ENCODE data around the gene PHC2.

Gene PHC2

GRCh38 chr1:33276573-33277298, 154.2 kb downstream of the PHC2 start:
- FAIRE-seq (no peak), DNase-seq (ENCODE audit: insufficient read length, low spot score) (no peak)
- TF ChIP-seq TAF1 (IDR thresholded peaks at IDR 0.05; ENCODE audit: low read depth, low read length) (no peak), POLR2AphosphoS5 (IDR thresholded peaks at IDR 0.05; ENCODE audit: low read depth, low read length) (no peak), PAX5 (IDR thresholded peaks at IDR 0.05; ENCODE audit: insufficient read depth, low read length, severe bottlenecking) (no peak), POU2F2 (IDR thresholded peaks at IDR 0.05; ENCODE audit: low read depth, low read length) (no peak), SPI1 (IDR thresholded peaks at IDR 0.05; ENCODE audit: low read depth, low read length) (no peak), POLR2A (IDR thresholded peaks at IDR 0.05; ENCODE audit: low read depth, low read length) (no peak)

GRCh38 chr1:33275706-33276572, 155.0 kb downstream of the PHC2 start:
- DNase-seq (ENCODE audit: insufficient read length, low spot score), result no peak
- TF ChIP-seq POLR2AphosphoS5 (IDR thresholded peaks at IDR 0.05; ENCODE audit: low read depth, low read length) (no peak), PAX5 (IDR thresholded peaks at IDR 0.05; ENCODE audit: insufficient read depth, low read length, severe bottlenecking) (no peak), POU2F2 (IDR thresholded peaks at IDR 0.05; ENCODE audit: low read depth, low read length) (no peak), TAF1 (IDR thresholded peaks at IDR 0.05; ENCODE audit: low read depth, low read length) (no peak), POLR2A (IDR thresholded peaks at IDR 0.05; ENCODE audit: low read depth, low read length) (no peak), SPI1 (IDR thresholded peaks at IDR 0.05; ENCODE audit: low read depth, low read length) (no peak)
- FAIRE-seq, result no peak

- no peak for TF ChIP-seq SPI1 (IDR thresholded peaks at IDR 0.05; ENCODE audit: low read depth, low read length)
- DNase-seq (ENCODE audit: insufficient read length, low spot score) (no peak), FAIRE-seq (no peak)
Measured at GRCh38 chr1:33275195-33275594, 155.7 kb downstream of the PHC2 start.

- FAIRE-seq (no peak), DNase-seq (ENCODE audit: insufficient read length, low spot score) (no peak)
Measured at GRCh38 chr1:33274446-33274845, 156.4 kb downstream of the PHC2 start.

GRCh38 chr1:33273961-33274371, 156.9 kb downstream of the PHC2 start:
- no peak for FAIRE-seq
- TF ChIP-seq POLR2A (IDR thresholded peaks at IDR 0.05; ENCODE audit: low read depth, low read length) (no peak), PAX5 (IDR thresholded peaks at IDR 0.05; ENCODE audit: insufficient read depth, low read length, severe bottlenecking) (no peak), POU2F2 (IDR thresholded peaks at IDR 0.05; ENCODE audit: low read depth, low read length) (no peak), TAF1 (IDR thresholded peaks at IDR 0.05; ENCODE audit: low read depth, low read length) (no peak), POLR2AphosphoS5 (IDR thresholded peaks at IDR 0.05; ENCODE audit: low read depth, low read length) (no peak), SPI1 (IDR thresholded peaks at IDR 0.05; ENCODE audit: low read depth, low read length) (no peak)
- no peak for DNase-seq (ENCODE audit: insufficient read length, low spot score)

More at GRCh38 chr1:33274446-33274845, 156.4 kb downstream of the PHC2 start:
- TF ChIP-seq POLR2A (IDR thresholded peaks at IDR 0.05; ENCODE audit: low read depth, low read length), result no peak
- TF ChIP-seq POU2F2 (IDR thresholded peaks at IDR 0.05; ENCODE audit: low read depth, low read length), result peak; percentile 68; the same call in 1 of the 2 replicates
